Ovary (tissue), 3 donors: ENCODE measurements around the gene SON.

Source experiments
- CTCF ChIP-seq, 3 donors: fragments of 450-650 bp in 2 of 3; fragments of 200-600 bp in 1 of 3; IDR thresholded peaks; one replicate each; pipeline versions ENCODE4 v1.5.1 to v1.8.0; 2016 to 2022; ENCODE audit warnings: antibody characterized with exemption in 3 of 3, mild to moderate bottlenecking in 1 of 3
- EP300 ChIP-seq: sonication (generic); formaldehyde crosslinking; IDR thresholded peaks from one replicate; pipeline ENCODE4 v1.6.1; 2017; ENCODE audit warnings: antibody characterized with exemption
- POLR2A ChIP-seq: fragments of 450-650 bp; IDR thresholded peaks from one replicate; pipeline ENCODE4 v1.6.1; 2017; ENCODE audit warnings: antibody characterized with exemption, mild to moderate bottlenecking, moderate library complexity
- donor health status: DM: no; HTN: no; CAD: no.

- TF ChIP-seq POLR2A (no peak), EP300 (no peak), CTCF (IDR thresholded peaks at IDR 0.05) (no peak)
Measured at GRCh38 chr21:33557447-33557846, 14.6 kb downstream of the SON start.
